Measurements from ENCODE around the gene TAS2R38.

Gene TAS2R38

GRCh38 chr7:141975806-141976523, 2.4 kb upstream of the TAS2R38 start:
- DNase-seq, result peak; percentile 85

- peak; percentile 6 for DNase-seq
Observed at GRCh38 chr7:141974831-141975230, 1.3 kb upstream of the TAS2R38 start.

GRCh38 chr7:141960687-141961422, 12.7 kb downstream of the TAS2R38 start:
- DNase-seq, result no peak

GRCh38 chr7:141956084-141956483, 17.5 kb downstream of the TAS2R38 start:
- DNase-seq, result no peak

GRCh38 chr7:141954334-141954733, 19.2 kb downstream of the TAS2R38 start:
- no peak for DNase-seq

GRCh38 chr7:141952461-141952860, 21.1 kb downstream of the TAS2R38 start:
- DNase-seq, result no peak

- no peak for DNase-seq
Observed at GRCh38 chr7:141950806-141951205, 22.8 kb downstream of the TAS2R38 start.

- DNase-seq, result no peak
Observed at GRCh38 chr7:141949911-141950310, 23.7 kb downstream of the TAS2R38 start.

- DNase-seq, result no peak
Observed at GRCh38 chr7:141949451-141949850, 24.1 kb downstream of the TAS2R38 start.

GRCh38 chr7:141949021-141949420, 24.6 kb downstream of the TAS2R38 start:
- DNase-seq, result no peak

GRCh38 chr7:141946796-141947195, 26.8 kb downstream of the TAS2R38 start, which contains the start of gene CLEC5A:
Gene CLEC5A, minus strand, starts transcription at chr7:141946974. Its CDS starts 682 bp downstream, at chr7:141946292.
- no peak for DNase-seq

GRCh38 chr7:141945356-141945755, 28.2 kb downstream of the TAS2R38 start:
- peak; percentile 31 for DNase-seq

- no peak for DNase-seq
Observed at GRCh38 chr7:141944811-141945210, 28.8 kb downstream of the TAS2R38 start.

GRCh38 chr7:141943846-141944245, 29.7 kb downstream of the TAS2R38 start:
- DNase-seq, result no peak

GRCh38 chr7:141941075-141941474, 32.5 kb downstream of the TAS2R38 start:
- DNase-seq, result no peak

GRCh38 chr7:141930211-141930610, 43.4 kb downstream of the TAS2R38 start:
- DNase-seq, result no peak

- no peak for DNase-seq
Observed at GRCh38 chr7:141928845-141929195, 44.8 kb downstream of the TAS2R38 start.

GRCh38 chr7:141928146-141928844, 45.3 kb downstream of the TAS2R38 start:
- no peak for DNase-seq
